ENCODE results near the gene OR1L1.

Gene OR1L1

GRCh38 chr9:122656378-122656777, 5.1 kb upstream of the OR1L1 start:
- TF ChIP-seq OSR1 (CRISPR knock-in tag; IDR thresholded peaks at IDR 0.05) (no peak), GLIS3 (CRISPR knock-in tag; IDR thresholded peaks at IDR 0.05) (no peak), ZNF70 (CRISPR knock-in tag; IDR thresholded peaks at IDR 0.05) (no peak), RARB (CRISPR knock-in tag; IDR thresholded peaks at IDR 0.05) (no peak), TCF4 (CRISPR knock-in tag; IDR thresholded peaks at IDR 0.05; ENCODE audit: borderline replicate concordance) (no peak), PATZ1 (CRISPR knock-in tag; IDR thresholded peaks at IDR 0.05; ENCODE audit: borderline replicate concordance) (no peak), ZNF565 (CRISPR knock-in tag; conservative IDR thresholded peaks at IDR 0.05; ENCODE audit: low read depth) (no peak), ZNF8 (CRISPR knock-in tag; IDR thresholded peaks at IDR 0.05) (no peak), CSDC2 (CRISPR knock-in tag; IDR thresholded peaks at IDR 0.05) (no peak)
- no peak for ATAC-seq

GRCh38 chr9:122657527-122657926, 4.0 kb upstream of the OR1L1 start, which contains the start of gene OR1B1:
Gene OR1B1 (minus strand): TSS chr9:122657627.
- TF ChIP-seq ZNF8 (CRISPR knock-in tag; IDR thresholded peaks at IDR 0.05), result no peak
- no peak for TF ChIP-seq RARB (CRISPR knock-in tag; IDR thresholded peaks at IDR 0.05)
- no peak for TF ChIP-seq TSHZ2 (CRISPR knock-in tag; IDR thresholded peaks at IDR 0.05)
- TF ChIP-seq ZNF565 (CRISPR knock-in tag; conservative IDR thresholded peaks at IDR 0.05; ENCODE audit: low read depth), result no peak
- no peak for TF ChIP-seq SNAI2 (CRISPR knock-in tag; IDR thresholded peaks at IDR 0.05)
- TF ChIP-seq TOX (CRISPR knock-in tag; IDR thresholded peaks at IDR 0.05; ENCODE audit: borderline replicate concordance), result no peak
- TF ChIP-seq OSR1 (CRISPR knock-in tag; IDR thresholded peaks at IDR 0.05), result no peak
- no peak for TF ChIP-seq CREB5 (CRISPR knock-in tag; IDR thresholded peaks at IDR 0.05; ENCODE audit: low read depth)
- no peak for ATAC-seq

GRCh38 chr9:122672481-122672880, 11.0 kb downstream of the OR1L1 start:
- no peak for ATAC-seq
- TF ChIP-seq ZNF565 (CRISPR knock-in tag; conservative IDR thresholded peaks at IDR 0.05; ENCODE audit: low read depth) (no peak), ZFP3 (CRISPR knock-in tag; IDR thresholded peaks at IDR 0.05) (no peak), ISL1 (CRISPR knock-in tag; IDR thresholded peaks at IDR 0.05) (no peak), PATZ1 (CRISPR knock-in tag; IDR thresholded peaks at IDR 0.05; ENCODE audit: borderline replicate concordance) (no peak), ESRRG (CRISPR knock-in tag; IDR thresholded peaks at IDR 0.05) (no peak), SNAI2 (CRISPR knock-in tag; IDR thresholded peaks at IDR 0.05) (no peak), PPARA (CRISPR knock-in tag; IDR thresholded peaks at IDR 0.05; ENCODE audit: borderline replicate concordance) (no peak), OSR1 (CRISPR knock-in tag; IDR thresholded peaks at IDR 0.05) (no peak), TCF4 (CRISPR knock-in tag; IDR thresholded peaks at IDR 0.05; ENCODE audit: borderline replicate concordance) (no peak), ZC3H10 (CRISPR knock-in tag; IDR thresholded peaks at IDR 0.05) (no peak), GLIS3 (CRISPR knock-in tag; IDR thresholded peaks at IDR 0.05) (no peak), ZFP30 (CRISPR knock-in tag; IDR thresholded peaks at IDR 0.05) (no peak), ZNF8 (CRISPR knock-in tag; IDR thresholded peaks at IDR 0.05) (no peak), RARB (CRISPR knock-in tag; IDR thresholded peaks at IDR 0.05) (no peak), ARNTL (CRISPR knock-in tag; IDR thresholded peaks at IDR 0.05; ENCODE audit: borderline replicate concordance, low read depth) (no peak), CSDC2 (CRISPR knock-in tag; IDR thresholded peaks at IDR 0.05) (no peak), TSHZ2 (CRISPR knock-in tag; IDR thresholded peaks at IDR 0.05) (no peak), ZNF70 (CRISPR knock-in tag; IDR thresholded peaks at IDR 0.05) (no peak)
